Mucosa of descending colon (tissue), 3 donors: ENCODE measurements around the gene COA8. TPM values are rescaled to one million over a fixed set of nuclear protein-coding genes. Genes with fewer than 3 reads are reported as not detected.

Experiments used
- ATAC-seq: fragments of 200-7000 bp; cut with Tn5 transposase; one replicate; pipeline ENCODE4 v1.9.1; 2020; ENCODE audit warnings: mild to moderate bottlenecking, moderate library complexity
- DNase-seq, 3 donors: peaks; one replicate each; pipeline ENCODE4 v3.0.0-alpha.2; 2020
- H3K36me3 ChIP-seq: fragments of 200-600 bp; one replicate; pipeline ENCODE4 v1.8.0; 2021; ENCODE audit warnings: low read depth, mild to moderate bottlenecking
- H3K4me1 ChIP-seq: fragments of 200-600 bp; one replicate; pipeline ENCODE4 v1.8.0; 2021; ENCODE audit warnings: low read depth, mild to moderate bottlenecking
- H3K4me3 ChIP-seq: fragments of 200-600 bp; one replicate; pipeline ENCODE4 v1.8.0; 2021; ENCODE audit warnings: mild to moderate bottlenecking
- H3K9me3 ChIP-seq: fragments of 200-600 bp; one replicate; pipeline ENCODE4 v1.8.0; 2021; ENCODE audit warnings: mild to moderate bottlenecking
- intact Hi-C, 2 donors: fragments of 100-400 bp; cut with DNase I in 1 of 2; cut with micrococcal nuclease in 1 of 2; formaldehyde crosslinking; loops; one replicate each; pipeline versions ENCODE4 v1.11.0 to v1.11.1; 2022; cut with DNase I, micrococcal nuclease
- long read RNA-seq, 2 donors: library from polyadenylated mRNA; unstranded; transcript quantifications; one replicate each; pipeline ENCODE4 v2.0.0, GENCODE V29; 2019 to 2021
- total RNA-seq, 3 donors: library from RNA; stranded (reverse); fragmentation: NEBNext Ultra II Directional in 2 of 3; extraction: Animal tissue kit (Norgen Biotek cat#: 25700) in 2 of 3; gene quantifications; one replicate each; pipeline versions ENCODE4 v1.2.1 to v1.2.4, GENCODE V29; 2021 to 2023
- TF ChIP-seq, protein P1 (sequence below): fragments of 200-600 bp; IDR thresholded peaks from one replicate; pipeline ENCODE4 v1.8.0; 2022; ENCODE audit warnings: antibody characterized with exemption, mild to moderate bottlenecking
- donor health status: DM: no; HTN: no; CAD: no; lungs with moderate emphysema.
- donor health status: DM: no; HTN: no; CAD: no.
- donor health status: DM: no; HTN: yes; CAD: no.

COA8 gene, protein sequence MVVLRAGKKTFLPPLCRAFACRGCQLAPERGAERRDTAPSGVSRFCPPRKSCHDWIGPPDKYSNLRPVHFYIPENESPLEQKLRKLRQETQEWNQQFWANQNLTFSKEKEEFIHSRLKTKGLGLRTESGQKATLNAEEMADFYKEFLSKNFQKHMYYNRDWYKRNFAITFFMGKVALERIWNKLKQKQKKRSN
- total RNA-seq, result 10 to 100 TPM; 29.3 to 47.3 (median 36.5) TPM
- long read RNA-seq, donor 1, transcript APOPT1-202 (3 exons, 575 nt), result minor isoform, 5 of 59 reads
- long read RNA-seq, donor 1, transcript APOPT1-201 (5 exons, 2,523 nt), result major isoform, 39 of 59 reads
- long read RNA-seq, donor 1, transcript APOPT1-203 (4 exons, 782 nt), result minor isoform, 5 of 59 reads
- long read RNA-seq, donor 1, partial matches to known transcripts, result 1 of 59 reads
- long read RNA-seq, donor 1, other reads (novel, unspliced or antisense), result 6 of 59 reads
- long read RNA-seq, donor 2, transcript APOPT1-201 (5 exons, 2,523 nt), result major isoform, 21 of 32 reads
- long read RNA-seq, donor 2, transcript APOPT1-207 (5 exons, 906 nt), result minor isoform, 6 of 32 reads
- long read RNA-seq, donor 2, partial matches to known transcripts, result 0 of 32 reads
- long read RNA-seq, donor 2, other reads (novel, unspliced or antisense), result 2 of 32 reads

DNA sequence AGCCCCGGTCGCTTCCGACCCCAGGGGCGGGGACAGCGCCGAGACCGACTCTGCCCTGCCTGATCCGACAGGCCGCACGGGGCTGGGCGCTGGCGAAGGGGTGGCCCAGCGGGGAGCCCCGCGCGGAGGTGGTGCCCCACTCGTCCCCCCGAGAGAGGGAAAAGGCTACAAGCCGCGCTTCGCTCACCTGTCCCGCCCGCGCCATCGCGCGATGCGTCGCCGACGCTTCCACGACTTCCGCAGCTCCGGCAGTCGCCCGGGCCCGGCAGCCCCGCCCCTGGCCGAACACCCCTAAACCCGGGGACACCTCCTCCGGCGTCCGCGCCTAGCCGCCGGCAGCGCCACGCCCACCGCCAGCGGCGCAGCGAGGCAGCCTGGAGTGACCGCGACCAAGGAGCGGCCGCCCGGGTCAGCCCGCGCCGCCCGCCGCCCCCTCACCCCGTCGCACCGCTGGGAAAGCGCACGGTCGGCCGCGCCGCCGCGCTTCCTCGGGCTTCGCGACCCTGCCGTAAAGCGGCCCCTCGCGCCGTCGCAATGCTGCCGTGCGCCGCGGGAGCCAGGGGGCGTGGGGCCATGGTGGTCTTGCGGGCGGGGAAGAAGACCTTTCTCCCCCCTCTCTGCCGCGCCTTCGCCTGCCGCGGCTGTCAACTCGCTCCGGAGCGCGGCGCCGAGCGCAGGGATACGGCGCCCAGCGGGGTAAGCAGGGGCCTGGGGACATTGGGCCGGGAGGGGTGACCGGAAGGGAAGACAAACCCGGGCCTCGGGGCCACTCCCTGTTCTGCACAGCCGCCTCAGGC, at the start of gene COA8, which contains the start of gene BAG5:
Gene COA8 (plus strand): TSS at position 532 of the 797 bp plus-strand sequence. CDS start 42 bp downstream, at position 574.
Gene BAG5 (minus strand): TSS at position 229 of the 797 bp plus-strand sequence. CDS start 1,493 bp downstream, outside the sequence.
- ATAC-seq, result peak; percentile 89
- peaks cover 22% of the 10 kb centered on the region for H3K4me1 ChIP-seq

DNA sequence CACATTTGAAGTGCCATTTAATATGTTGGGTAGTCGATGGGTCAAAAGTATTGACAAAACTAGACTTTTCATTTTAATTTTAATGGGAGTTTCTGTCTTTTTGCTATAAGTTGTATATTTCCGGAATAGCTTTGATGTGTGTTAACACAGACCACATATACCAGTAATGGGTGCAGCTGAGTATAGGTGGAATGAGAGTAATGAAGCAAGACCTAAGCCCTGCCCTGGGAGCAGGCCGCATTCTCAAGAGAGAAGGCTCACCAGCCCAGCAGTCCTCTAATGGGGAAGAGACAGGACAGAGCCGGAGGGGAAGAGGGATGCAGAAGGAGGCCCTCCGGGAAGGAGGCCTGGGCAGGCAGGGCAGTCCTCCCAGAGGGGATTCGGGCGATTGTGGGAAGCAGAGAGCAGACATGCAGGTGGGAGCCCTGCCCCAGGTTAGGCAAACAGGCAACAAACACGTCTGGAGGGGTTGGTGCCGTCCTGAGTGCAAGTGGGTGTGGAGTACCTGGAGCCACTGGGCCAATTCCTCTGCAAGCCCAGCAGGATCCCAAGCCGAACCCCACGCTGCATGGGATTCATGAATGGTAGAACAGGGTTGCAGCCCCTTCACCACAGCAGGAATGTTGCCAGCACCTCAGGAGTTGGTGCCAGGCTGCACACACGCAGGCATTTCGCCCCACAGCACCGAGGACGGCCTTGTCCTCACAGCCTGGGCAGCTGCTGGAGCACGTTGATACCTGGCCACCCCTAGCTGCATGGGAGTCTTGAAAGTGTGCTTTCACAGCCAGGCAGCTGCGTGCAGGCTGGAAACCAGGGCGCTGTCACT, 48.0 kb upstream of the COA8 start:
- Histone ChIP-seq H3K4me3 (no peak overlapping the region), H3K36me3 (no peaks in the 10 kb centered on the region), H3K4me1 (peaks cover 22% of the 10 kb centered on the region), H3K9me3 (no peaks in the 10 kb centered on the region)
- intact Hi-C loops, result no loop called here
- TF ChIP-seq, protein P1, sequence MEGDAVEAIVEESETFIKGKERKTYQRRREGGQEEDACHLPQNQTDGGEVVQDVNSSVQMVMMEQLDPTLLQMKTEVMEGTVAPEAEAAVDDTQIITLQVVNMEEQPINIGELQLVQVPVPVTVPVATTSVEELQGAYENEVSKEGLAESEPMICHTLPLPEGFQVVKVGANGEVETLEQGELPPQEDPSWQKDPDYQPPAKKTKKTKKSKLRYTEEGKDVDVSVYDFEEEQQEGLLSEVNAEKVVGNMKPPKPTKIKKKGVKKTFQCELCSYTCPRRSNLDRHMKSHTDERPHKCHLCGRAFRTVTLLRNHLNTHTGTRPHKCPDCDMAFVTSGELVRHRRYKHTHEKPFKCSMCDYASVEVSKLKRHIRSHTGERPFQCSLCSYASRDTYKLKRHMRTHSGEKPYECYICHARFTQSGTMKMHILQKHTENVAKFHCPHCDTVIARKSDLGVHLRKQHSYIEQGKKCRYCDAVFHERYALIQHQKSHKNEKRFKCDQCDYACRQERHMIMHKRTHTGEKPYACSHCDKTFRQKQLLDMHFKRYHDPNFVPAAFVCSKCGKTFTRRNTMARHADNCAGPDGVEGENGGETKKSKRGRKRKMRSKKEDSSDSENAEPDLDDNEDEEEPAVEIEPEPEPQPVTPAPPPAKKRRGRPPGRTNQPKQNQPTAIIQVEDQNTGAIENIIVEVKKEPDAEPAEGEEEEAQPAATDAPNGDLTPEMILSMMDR, result no peak
- DNase-seq (peak in 1 of 3 donors; percentile 27), ATAC-seq (no peak)

More for the DNA sequence above, at the start of gene COA8, which contains the start of gene BAG5:
- H3K4me3 ChIP-seq, result peak within 1 kb of the TSS; percentile 97
- H3K36me3 ChIP-seq, result no peaks in the 10 kb centered on the region
- peak; percentile 89 to 93 (median 92) for DNase-seq
- TF ChIP-seq, protein P1, result no peak
- no peaks in the 10 kb centered on the region for H3K9me3 ChIP-seq
- intact Hi-C loops, result no loop called here

DNA sequence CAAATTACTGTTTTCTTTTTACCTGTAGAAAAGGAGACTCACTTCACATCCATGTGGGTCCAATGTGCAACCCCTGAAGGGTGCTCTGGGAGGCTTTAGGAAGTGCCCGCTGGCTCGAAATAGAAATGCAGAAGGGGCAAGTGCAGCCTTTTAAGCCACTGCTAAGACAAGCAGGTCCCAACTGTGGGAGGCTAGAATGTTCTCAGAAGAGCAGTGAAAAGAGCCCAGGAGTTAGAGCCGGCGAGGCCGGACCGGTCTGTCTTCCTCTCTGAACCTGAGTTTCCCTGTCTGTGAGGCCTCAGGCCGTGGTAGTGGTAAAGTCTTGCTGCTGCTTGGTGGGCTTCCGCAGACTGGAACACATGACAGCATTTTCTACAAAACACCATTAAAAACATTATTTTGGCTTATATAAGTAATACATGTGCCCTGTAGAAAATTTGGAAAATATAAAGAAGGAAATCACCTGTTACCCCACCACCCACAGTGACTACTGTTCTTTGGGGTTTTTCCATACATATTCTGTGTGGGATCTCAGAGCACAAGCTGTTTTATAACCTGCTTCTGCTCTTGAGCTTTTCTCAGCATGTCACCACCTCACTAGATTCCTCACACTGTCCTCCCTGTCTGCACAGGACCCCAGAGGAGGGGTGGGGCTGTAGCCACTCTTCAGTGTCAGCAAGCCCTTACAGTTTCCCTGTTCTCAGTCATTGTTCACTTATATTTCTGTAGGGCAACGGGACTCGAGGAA, 46.2 kb upstream of the COA8 start:
- no peak overlapping the region for H3K4me3 ChIP-seq
- H3K9me3 ChIP-seq, result no peaks in the 10 kb centered on the region
- H3K4me1 ChIP-seq, result peaks cover 29% of the 10 kb centered on the region
- intact Hi-C loops, result no loop called here
- no peaks in the 10 kb centered on the region for H3K36me3 ChIP-seq
- ATAC-seq, result no peak
- peak in 1 of 3 donors; percentile 14 for DNase-seq
- TF ChIP-seq, protein P1, result no peak

DNA sequence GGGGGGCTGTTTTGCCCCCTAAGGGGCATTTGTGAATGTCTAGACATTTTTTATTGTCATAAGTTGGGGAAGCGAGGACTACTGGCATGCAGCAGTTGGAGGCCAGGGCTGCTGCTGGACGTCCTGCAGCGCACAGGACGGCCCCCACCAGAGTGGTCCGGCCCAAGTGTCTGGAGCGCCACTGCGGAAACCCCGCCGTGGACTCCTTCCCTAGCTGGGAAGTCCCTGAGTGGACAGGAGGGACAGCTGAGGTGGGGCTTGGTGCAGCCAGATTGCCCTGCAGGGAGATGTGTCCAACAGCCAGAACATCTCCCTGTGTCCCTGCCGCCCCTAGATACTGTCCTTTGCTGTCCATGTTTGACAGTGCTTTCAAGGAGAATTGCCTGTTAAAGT, 45.6 kb upstream of the COA8 start:
- no peaks in the 10 kb centered on the region for H3K36me3 ChIP-seq
- intact Hi-C loops, result no loop called here
- H3K4me1 ChIP-seq, result peaks cover 29% of the 10 kb centered on the region
- no peak for ATAC-seq
- DNase-seq, result peak in 1 of 3 donors; percentile 29
- no peaks in the 10 kb centered on the region for H3K9me3 ChIP-seq
- TF ChIP-seq, protein P1, result no peak
- H3K4me3 ChIP-seq, result no peak overlapping the region
